Liver (tissue), 9 donors: ENCODE measurements around the gene IFNLR1. TPM values are rescaled to one million over a fixed set of nuclear protein-coding genes. Genes with fewer than 3 reads are reported as not detected.

Experiments
- DNase-seq: peaks from one replicate; pipeline ENCODE4 v3.0.0-alpha.2; 2017; ENCODE audit warnings: low spot score
- H3K27ac ChIP-seq, 2 donors: one replicate each; pipeline ENCODE4 v1.7.0; 2013; ENCODE audit warnings: inconsistent platforms in 2 of 2, low read length in 2 of 2, control low read depth in 1 of 2, low read depth in 1 of 2, mild to moderate bottlenecking in 1 of 2
- H3K27me3 ChIP-seq, 4 donors: one replicate each; pipeline versions ENCODE4 v1.6.1 to v1.7.0; 2013; ENCODE audit warnings: low read length in 3 of 4, inconsistent platforms in 1 of 4, mild to moderate bottlenecking in 1 of 4, moderate library complexity in 1 of 4; ENCODE audit not compliant: control insufficient read depth in 4 of 4, insufficient read depth in 4 of 4
- H3K36me3 ChIP-seq, 4 donors: one replicate each; pipeline versions ENCODE4 v1.6.1 to v1.7.0; 2013; ENCODE audit warnings: low read length in 3 of 4, mild to moderate bottlenecking in 3 of 4, low read depth in 1 of 4, moderate library complexity in 1 of 4; ENCODE audit not compliant: control insufficient read depth in 4 of 4, insufficient read depth in 3 of 4
- H3K4me1 ChIP-seq, 4 donors: one replicate each; pipeline versions ENCODE4 v1.6.1 to v1.7.0; 2013; ENCODE audit warnings: low read length in 3 of 4, mild to moderate bottlenecking in 3 of 4, moderate library complexity in 1 of 4; ENCODE audit not compliant: control insufficient read depth in 4 of 4, insufficient read depth in 4 of 4
- H3K4me3 ChIP-seq, 3 donors: one replicate each; pipeline versions ENCODE4 v1.6.1 to v1.7.0; 2013; ENCODE audit warnings: low read length in 3 of 3, control low read depth in 1 of 3, low read depth in 1 of 3, mild to moderate bottlenecking in 1 of 3
- H3K9ac ChIP-seq, 2 donors: one replicate each; pipeline ENCODE4 v1.7.0; 2013; ENCODE audit warnings: low read length in 2 of 2, mild to moderate bottlenecking in 2 of 2, moderate library complexity in 2 of 2, control low read depth in 1 of 2, low read depth in 1 of 2
- H3K9me3 ChIP-seq, 4 donors: one replicate each; pipeline versions ENCODE4 v1.6.1 to v1.7.0; 2013; ENCODE audit warnings: low read length in 3 of 4; ENCODE audit not compliant: control insufficient read depth in 4 of 4
- ATF3 ChIP-seq: IDR thresholded peaks from 2 replicates; pipeline ENCODE4 v1.6.1; 2016; ENCODE audit warnings: antibody characterized with exemption
- CTCF ChIP-seq: fragments of 150-350 bp; IDR thresholded peaks from 2 replicates; pipeline ENCODE4 v1.5.1; 2017; ENCODE audit warnings: improper control_type of control experiment, low read depth, low read length; ENCODE audit not compliant: missing input control
- EGR1 ChIP-seq, 2 donors: IDR thresholded peaks; 2 replicates each; pipeline ENCODE4 v1.6.1; 2016 to 2018; ENCODE audit warnings: antibody characterized with exemption in 2 of 2, low read depth in 2 of 2
- FOXA1 ChIP-seq: IDR thresholded peaks from 2 replicates; pipeline ENCODE4 v1.6.1; 2016; ENCODE audit warnings: antibody characterized with exemption
- FOXA2 ChIP-seq: IDR thresholded peaks from 2 replicates; pipeline ENCODE4 v1.6.1; 2016; ENCODE audit warnings: antibody characterized with exemption
- GABPA ChIP-seq, 2 donors: IDR thresholded peaks in 1 of 2; conservative IDR thresholded peaks in 1 of 2; 2 replicates each; pipeline ENCODE4 v1.6.1; 2016; ENCODE audit warnings: antibody characterized with exemption in 2 of 2, mild to moderate bottlenecking in 1 of 2, moderate library complexity in 1 of 2
- HNF4A ChIP-seq, 2 donors: conservative IDR thresholded peaks; 2 replicates each; pipeline ENCODE4 v1.6.1; 2016; ENCODE audit warnings: antibody characterized with exemption in 2 of 2, mild to moderate bottlenecking in 2 of 2
- HNF4G ChIP-seq: IDR thresholded peaks from 2 replicates; pipeline ENCODE4 v1.6.1; 2016; ENCODE audit warnings: antibody characterized with exemption
- JUND ChIP-seq, 2 donors: IDR thresholded peaks; 2 replicates each; pipeline ENCODE4 v1.6.1; 2016; ENCODE audit warnings: antibody characterized with exemption in 2 of 2
- MAX ChIP-seq: IDR thresholded peaks from 2 replicates; pipeline ENCODE4 v1.6.1; 2016; ENCODE audit warnings: antibody characterized with exemption
- NR2F2 ChIP-seq: IDR thresholded peaks from 2 replicates; pipeline ENCODE4 v1.6.1; 2016; ENCODE audit warnings: antibody characterized with exemption
- RAD21 ChIP-seq, 2 donors: IDR thresholded peaks; 2 replicates each; pipeline ENCODE4 v1.6.1; 2016; ENCODE audit warnings: antibody characterized with exemption in 2 of 2, mild to moderate bottlenecking in 2 of 2
- REST ChIP-seq: IDR thresholded peaks from 2 replicates; pipeline ENCODE4 v1.6.1; 2016; ENCODE audit warnings: antibody characterized with exemption, mild to moderate bottlenecking
- SP1 ChIP-seq: IDR thresholded peaks from 2 replicates; pipeline ENCODE4 v1.6.1; 2018; ENCODE audit warnings: antibody characterized with exemption, mild to moderate bottlenecking
- TAF1 ChIP-seq: conservative IDR thresholded peaks from 2 replicates; pipeline ENCODE4 v1.6.1; 2016; ENCODE audit warnings: antibody characterized with exemption, mild to moderate bottlenecking
- YY1 ChIP-seq: IDR thresholded peaks from 2 replicates; pipeline ENCODE4 v1.6.1; 2016; ENCODE audit warnings: antibody characterized with exemption, mild to moderate bottlenecking
- ZBTB33 ChIP-seq: IDR thresholded peaks from 2 replicates; pipeline ENCODE4 v1.6.1; 2016; ENCODE audit warnings: antibody characterized with exemption
- WGBS: extraction: QIAGEN DNeasy Blood & Tissue Kit; methylation state at CpG from one replicate; pipeline ENCODE4 v1.1.7; 2013; 5-methylcytosine and 5-hydroxymethylcytosine counted together
- polyA plus RNA-seq, 2 donors: library from polyadenylated mRNA; stranded (reverse) in 1 of 2; unstranded in 1 of 2; fragments of 200-250 nt in 1 of 2; fragments of >200 nt in 1 of 2; fragmentation: Nextera tagmentation in 1 of 2; extraction: Ambion mirVana in 1 of 2; gene quantifications; one replicate each; pipeline versions ENCODE4 v1.2.1 to v1.2.3, GENCODE V29; 2013 to 2015
- total RNA-seq, 2 donors: library from RNA; depleted of rRNA; stranded (reverse); fragments of >200 nt; gene quantifications; one replicate each; pipeline ENCODE4 v1.2.3, GENCODE V29; 2014
- donor health status: healthy.
- donor health status: healthy.
- donor health status: healthy.
- donor health status: healthy.
- donor health status: healthy.

IFNLR1 gene
- total and polyA plus RNA-seq, 4 donors, result 2.2 to 6.4 (median 3.5) TPM

- TF ChIP-seq ZBTB33 (no peak), RAD21 (IDR thresholded peaks at IDR 0.05) (no peak), YY1 (no peak), CTCF (no peak), ATF3 (no peak)
Observed at GRCh38 chr1:24231701-24232100, 44.6 kb upstream of the IFNLR1 start (continued).

- Histone ChIP-seq H3K4me3 (no peak overlapping the region), H3K9ac (no peak overlapping the region), H3K9me3 (no peaks in the 10 kb centered on the region), H3K27ac (no peak overlapping the region), H3K27me3 (no peaks in the 10 kb centered on the region), H3K4me1 (no peaks in the 10 kb centered on the region), H3K36me3 (no peaks in the 10 kb centered on the region)
- DNase-seq, result no peak
- TF ChIP-seq MAX (no peak), EGR1 (IDR thresholded peaks at IDR 0.05; ENCODE audit: low read depth in 2 of 2) (no peak), HNF4A (conservative IDR thresholded peaks at IDR 0.05) (no peak), ATF3 (no peak), TAF1 (no peak), JUND (IDR thresholded peaks at IDR 0.05) (no peak), RAD21 (IDR thresholded peaks at IDR 0.05) (no peak), YY1 (no peak), NR2F2 (no peak), HNF4G (no peak), FOXA1 (no peak), GABPA (IDR thresholded peaks at IDR 0.05 in 1 of 2, conservative IDR thresholded peaks at IDR 0.05 in 1 of 2) (no peak), REST (no peak), SP1 (no peak), FOXA2 (no peak)
- 80% methylated on average over 4 of the region's 4 CpGs for WGBS
Observed at GRCh38 chr1:24228311-24228710, 41.2 kb upstream of the IFNLR1 start.
